Measurements from ENCODE around the gene CLIC1.

DNA sequence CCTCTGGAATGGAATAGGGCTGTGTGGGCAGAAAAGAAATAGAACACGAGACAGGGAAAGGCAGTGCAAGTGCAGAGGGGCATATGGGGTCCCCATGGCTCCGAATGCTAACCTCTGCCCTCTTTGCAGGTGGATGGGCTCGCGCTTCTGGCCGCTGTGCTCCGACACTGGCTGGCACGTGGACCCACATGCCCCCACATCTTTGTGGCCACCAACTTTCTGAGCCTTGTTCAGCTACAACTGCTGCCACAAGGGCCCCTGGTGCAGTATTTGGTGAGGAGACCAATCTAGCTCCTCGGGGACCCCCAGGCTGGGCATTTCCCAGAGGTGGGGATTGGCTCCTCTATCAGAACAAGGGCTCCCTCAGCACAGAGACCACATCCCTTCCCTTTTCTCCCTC lies 25.0 kb upstream of the CLIC1 start:
- TF ChIP-seq CTCF (IDR thresholded peaks at IDR 0.05) = no peak
- no peak for TF ChIP-seq POLR2A (IDR thresholded peaks at IDR 0.05)
